Endometrium (tissue), 2 donors: ENCODE data around the gene CRYGN.

ENCODE experiments used
- FAIRE-seq: peaks from 2 replicates; lab custom pipeline; 2012; peaks lifted over from hg19 to GRCh38; lab: Jason Lieb, UNC
- donor health status: control.
- donor health status: control.

The CRYGN gene

DNA sequence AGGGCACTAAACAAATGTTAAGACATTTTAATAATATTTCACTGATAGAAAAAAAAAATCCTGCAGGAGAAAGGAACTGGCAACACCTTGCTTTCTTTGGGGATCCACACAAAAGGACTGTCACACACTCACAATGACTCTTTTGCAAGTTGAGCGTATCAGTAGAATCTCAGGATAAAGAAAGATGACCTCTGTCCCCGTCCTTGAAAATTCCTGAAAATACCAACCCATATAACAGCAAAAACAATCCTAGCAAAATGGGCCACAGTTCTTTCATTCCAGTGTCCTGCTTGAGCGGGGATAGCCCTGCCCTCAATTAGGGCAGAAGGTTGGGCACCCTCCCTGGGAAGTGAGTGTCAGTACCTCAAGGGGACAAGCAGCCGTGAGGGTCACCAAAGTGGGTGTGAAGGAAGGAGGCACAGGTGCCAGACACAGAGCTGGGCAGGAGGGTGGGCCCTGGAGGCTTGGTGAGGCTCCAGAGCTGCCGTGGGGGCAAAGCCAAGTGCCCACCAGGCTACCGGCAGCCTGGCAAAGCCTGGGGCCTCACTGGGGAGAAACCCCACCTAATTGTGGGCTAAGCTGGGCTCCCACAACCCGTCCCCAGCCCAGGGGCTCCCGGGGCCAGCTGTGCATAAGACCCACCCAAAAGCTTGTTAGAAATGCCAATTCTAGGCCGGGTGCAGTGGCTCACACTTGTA, 32.9 kb downstream of the CRYGN start:
- FAIRE-seq = no peak

DNA sequence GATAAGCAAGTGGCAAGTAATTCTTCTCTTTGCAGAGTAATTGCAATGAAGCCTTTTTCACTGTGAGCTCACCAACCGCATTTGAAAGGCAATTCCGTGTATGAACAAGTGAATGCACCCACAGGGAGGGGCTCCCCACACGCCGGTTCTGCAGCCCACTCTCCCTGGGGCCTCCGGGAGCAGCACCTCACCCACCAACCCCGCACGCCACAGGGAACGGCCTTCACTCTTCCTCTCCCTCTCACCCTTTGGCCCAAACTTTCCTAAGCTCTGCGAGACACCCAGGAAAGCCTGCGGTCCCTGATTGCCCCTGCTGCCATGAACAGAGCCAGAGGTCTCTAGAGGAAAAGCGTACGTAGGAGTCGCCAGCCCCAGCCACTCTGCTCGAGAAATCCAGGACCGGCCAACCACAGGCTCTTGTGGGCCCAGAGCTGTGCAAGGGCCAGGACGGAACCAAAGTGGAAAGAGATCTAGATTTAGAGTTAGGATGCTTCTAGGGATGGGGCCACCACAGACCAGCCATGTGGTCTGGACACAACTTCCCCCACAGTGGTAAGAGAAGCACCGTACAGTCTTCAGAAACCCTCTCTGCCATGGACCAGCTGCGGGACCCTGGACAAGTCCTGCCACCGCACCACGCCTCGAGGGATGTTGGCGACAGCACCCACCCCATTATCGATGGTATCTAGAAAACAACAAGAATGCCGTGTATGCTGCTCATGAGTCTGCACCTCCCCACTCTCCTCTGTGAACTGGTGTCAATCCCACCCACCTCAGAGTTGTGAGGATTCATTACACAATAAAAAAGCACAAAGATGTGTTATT, 33.7 kb downstream of the CRYGN start:
- FAIRE-seq = no peak

DNA sequence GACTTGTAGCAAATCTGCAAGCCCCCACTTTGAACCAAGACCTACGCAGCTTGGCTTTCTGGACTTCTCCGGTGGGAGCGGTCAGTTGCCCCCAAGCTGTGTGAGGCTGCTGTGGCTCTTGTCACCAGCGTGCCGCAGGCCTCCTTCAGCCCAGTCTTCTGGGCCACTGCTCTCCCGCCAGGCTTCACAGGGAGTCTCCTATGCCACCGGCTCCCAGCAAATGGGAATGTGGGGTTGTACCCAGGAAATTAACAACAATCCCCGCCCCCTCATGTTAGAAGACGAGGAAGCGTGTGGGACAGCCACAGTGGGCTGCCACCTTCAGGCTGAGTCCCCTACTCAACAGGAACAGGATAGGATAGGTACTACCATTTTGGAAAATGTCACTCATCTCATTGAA, 34.4 kb downstream of the CRYGN start:
- no peak for FAIRE-seq

DNA sequence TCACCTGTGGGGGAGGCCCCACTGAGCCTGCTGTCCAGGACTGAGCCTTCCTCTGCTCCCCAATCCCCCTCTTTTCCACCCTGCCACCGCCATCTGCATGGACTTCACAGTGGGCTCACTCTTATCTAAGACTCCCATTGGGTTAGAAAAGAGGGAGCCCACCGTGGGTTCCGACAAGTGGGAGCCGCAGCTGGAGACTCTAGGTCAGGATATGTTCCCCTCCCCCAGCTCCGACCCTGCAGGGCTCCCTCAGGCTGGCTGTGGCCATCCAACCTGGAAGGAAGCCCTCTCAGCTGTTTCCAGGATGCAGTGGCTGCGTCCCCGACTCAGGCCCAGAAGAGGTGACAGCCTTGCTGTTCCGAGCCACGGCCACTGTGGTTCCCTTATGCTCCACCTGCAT, 34.9 kb downstream of the CRYGN start:
- no peak for FAIRE-seq

DNA sequence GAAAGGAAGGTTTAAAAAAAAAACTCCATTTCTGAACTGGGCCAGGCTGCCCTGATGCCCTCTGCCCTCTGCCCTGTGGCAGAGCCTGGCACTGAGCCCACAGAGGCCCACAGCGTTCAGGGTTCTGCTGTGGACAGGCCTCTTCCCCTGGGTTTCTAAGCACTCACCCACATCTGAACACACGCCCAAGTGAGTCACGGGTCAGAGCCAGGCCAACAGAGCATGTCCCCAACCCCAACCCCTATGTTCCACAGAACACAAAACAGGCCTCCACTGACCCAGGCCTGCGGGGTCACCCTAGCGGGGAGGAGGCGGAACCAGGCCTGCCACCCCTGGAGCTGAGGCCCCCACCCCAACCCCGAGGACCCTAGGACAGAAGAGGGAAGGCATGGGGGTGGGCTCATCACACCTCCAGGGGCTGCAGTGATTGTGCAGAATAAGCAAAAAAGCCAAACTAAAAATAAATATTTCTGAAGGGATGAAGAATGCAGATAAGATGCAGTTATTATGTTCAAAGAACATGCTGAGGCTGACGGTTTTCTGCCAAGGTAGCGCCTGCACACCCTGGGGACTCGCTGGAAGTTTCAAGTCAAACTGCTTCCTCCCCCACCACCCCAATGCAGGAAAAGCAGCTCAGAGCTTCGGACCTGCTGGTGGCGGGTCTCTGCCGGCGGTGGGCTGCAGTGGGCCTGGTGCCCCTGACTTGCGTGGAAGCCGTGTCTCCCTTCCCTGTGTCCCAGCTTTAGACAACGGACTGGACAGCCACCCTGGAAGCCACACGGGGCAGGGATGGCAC, 35.5 kb downstream of the CRYGN start:
- FAIRE-seq = no peak

DNA sequence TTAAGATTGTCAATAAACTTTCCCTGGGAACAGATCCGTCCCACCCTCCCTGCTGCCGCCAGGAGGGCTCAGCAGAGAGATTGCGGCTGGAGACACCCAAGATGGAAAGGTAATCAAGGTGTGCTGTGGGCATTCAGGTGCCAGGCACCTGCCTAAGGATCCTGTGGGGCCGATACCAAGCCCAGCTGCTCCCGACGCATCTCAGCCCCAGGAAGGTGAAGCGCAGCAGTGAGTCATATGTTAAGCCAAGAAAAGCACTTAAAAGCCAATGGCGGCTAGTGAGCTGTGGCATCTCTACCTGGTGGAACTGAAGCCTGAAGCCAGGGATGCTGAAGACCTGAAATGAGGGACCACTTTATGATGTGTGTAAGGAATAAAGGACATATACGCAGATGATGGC, 36.2 kb downstream of the CRYGN start:
- FAIRE-seq = no peak

DNA sequence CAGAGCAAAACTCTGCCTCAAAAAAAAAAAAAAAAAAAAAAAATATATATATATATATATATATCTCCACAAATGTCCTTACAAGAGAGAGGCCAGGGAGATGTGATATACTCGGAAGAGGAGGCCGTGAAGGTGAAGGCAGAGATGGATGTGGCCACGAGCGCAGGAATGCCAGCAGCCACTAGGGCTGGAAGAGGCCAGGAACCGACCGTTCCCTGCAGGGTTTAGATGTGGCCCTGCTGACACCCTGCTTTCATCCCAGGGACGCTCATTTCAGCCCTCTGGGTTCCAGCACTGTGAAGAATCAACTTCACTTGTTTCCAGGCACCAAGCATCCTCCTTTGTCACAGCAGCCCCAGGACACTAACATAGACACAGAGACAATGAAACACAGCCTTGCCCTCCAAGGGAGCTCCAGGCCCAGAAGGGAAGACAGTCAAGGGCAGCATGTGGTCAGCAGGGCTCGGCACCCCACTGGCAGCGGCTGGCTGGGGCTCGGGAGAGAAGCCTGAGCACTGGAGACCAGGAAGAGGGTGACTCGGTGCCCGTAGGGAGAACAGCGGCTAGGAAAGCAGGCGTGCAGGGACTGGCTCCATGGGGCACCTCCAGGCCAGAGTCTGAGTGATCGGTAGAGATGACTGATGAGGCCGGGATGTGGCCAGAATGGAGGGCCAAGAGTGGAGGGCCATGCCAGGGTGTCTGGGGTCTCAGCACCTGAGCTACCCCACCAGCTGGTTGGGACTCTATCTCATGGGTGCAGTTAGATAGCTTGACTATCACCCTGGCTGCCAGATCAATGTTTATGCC, 37.7 kb downstream of the CRYGN start:
- no peak for FAIRE-seq

DNA sequence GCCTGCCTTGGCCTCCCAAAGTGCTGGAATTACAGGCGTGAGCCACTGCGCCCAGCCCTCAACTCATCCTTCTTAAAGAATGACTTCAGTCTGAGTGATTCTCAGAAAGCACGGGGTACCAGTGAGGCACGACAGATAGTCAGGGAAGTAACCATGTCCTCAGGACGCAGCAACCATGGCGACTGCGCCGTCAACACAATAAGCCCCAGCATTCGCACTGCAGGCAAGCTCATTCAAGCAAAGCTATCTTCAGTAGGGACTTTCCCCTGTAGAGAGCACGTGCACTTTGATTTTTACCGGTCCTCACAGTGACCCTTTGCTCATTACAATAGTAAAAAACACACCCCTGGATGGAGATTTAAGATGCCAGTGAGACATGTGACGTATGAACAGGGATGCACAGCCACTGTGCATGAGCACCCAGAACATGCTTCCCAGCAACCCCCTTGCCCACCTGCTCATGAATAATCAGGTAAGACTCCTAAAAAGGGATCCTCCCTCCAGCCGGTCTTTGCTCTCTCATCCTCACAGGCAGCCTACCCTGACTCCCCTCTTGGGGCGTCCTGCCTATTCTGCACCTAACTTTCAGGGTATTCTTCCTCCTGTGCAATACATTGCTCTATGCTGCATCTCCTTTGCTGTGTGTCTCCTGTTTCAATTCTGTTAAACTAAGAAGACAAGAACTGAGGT, 39.2 kb downstream of the CRYGN start:
- no peak for FAIRE-seq

DNA sequence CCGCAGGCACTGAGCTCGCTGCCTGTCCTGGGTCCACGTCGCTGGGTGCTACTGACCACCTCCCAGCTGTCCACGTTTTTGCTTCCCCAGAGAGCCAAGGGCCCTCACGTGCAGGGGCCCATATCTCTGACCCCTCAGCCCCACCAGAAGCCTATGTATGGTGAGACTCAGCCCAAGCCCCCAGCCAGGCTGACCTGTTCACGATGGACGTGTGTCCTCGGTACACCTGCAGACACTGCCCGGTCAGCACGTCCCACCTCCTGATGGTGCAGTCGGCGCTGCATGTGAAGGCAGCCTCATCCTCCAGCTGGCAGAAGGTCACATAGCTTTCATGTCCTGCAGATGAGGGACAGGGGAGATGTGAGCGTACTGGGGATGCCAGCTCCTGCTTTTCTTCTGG, 40.0 kb downstream of the CRYGN start:
- no peak for FAIRE-seq

DNA sequence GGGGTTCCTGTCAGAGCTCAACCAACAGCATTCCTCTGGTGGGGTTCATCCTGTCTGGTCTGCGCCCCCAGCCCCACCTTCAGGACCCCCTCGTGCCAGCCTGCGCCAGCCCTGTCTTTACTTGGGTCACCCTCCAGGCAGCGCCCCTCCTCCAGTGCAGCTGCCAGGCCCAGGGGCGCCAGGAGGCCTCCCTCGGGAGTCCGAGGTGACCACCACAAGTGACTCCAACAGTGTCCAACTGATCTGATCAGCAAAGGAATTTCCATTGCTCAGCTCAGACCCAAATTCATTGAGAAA, 40.7 kb downstream of the CRYGN start:
- FAIRE-seq = no peak

DNA sequence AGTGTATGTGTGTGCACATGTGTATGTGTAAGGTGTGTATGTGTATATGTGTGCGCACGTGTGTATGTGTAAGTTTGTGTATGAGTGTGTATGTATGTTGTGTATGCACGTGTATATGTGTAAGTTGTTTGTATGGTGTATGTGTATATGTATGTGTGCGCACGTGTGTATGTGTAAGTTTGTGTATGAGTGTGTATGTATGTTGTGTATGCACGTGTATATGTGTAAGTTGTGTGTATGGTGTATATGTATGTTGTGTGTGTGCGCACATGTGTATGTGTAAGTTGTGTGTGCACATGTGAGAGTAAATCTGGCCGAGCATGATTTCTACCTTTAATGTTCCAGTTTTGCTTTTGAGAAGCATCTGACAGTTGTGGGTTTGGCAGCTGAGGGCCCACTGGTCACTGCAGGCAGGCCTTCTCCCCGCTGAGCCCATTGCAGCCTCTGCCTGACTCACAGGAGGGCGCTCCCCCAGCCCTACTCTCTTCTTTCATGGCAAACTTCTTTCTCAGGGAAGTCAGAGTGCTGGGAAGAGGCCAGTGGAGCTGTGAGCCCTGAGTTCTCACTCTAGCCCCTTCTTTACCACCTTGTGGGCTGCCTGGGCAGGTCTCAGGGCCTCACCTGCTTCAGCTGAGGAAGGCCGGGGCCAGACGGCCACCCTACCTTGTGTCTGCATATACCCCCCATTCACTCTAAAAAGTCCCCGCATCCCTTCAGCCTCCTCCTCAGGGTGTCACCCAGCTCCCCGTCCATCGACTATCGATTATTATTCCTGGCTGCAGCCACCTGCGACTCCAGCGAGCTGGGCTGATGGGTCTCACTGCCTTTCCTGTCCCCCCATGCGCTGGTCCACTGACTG, 41.3 kb downstream of the CRYGN start:
- FAIRE-seq = no peak

DNA sequence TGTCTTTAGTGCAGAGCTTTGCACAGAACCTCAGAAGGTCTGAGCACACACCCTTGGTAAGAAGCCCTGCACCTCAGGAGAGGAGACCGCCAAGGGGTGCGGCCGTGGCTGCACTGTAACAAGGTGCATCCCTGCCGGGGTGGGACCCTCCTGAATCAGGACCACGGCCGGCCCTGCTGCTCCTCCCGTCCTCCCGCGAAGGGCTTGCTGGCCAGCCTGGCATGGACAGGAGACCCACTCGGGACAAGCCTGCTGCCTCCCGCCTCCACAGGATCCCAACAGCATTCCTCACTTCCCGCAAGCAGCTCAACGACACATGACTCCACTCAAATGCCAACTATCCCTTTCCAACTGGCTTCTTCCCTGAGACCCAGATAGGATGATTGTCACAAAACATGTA, 42.9 kb downstream of the CRYGN start:
- FAIRE-seq = no peak

DNA sequence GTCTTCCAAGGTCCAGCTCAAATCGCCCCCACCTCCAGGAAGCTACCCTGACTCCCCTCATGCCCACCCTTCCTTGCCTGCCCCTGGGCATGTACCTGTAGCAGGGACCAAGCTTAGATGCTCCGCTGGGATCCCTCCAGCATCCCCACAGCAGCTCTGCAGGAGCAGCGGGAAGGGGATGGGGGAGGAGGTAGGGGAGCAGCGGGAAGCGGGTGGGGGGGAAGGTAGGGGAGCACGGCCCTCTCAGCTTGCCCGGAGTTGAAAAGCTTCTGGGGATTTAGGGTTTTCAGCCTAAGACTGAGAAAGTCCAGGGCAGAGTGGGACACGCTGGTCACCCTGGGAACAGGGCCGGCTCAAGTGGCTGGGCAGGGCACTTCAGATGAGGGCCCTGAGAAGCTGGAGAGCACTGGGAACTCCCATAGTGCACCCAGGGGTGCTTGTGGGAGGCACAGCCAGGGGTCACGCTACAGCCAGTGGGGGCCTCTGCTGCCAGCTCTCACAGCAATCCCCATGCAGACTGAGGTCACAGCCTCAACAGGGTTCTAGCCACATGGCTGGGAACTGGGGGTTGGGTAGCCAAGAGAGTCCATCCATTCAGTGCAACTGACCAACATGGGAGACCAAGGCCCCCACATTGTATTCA, 43.5 kb downstream of the CRYGN start:
- no peak for FAIRE-seq

DNA sequence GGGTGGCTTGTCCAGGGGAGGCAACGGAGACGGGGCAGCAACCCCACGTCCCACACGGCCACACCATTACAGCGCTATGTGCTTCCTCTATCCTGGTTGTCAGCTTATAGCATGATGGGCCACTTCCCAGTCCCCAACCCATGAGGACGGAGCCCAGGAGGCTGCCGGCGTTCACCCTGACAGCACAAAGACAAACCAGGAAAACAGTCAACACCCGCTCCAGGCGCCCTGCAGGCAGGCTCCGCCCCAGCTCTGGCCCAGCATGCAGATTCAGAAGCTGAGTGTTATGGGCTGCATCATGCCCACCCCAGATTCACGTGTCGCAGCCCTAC, 44.9 kb downstream of the CRYGN start:
- FAIRE-seq = no peak

DNA sequence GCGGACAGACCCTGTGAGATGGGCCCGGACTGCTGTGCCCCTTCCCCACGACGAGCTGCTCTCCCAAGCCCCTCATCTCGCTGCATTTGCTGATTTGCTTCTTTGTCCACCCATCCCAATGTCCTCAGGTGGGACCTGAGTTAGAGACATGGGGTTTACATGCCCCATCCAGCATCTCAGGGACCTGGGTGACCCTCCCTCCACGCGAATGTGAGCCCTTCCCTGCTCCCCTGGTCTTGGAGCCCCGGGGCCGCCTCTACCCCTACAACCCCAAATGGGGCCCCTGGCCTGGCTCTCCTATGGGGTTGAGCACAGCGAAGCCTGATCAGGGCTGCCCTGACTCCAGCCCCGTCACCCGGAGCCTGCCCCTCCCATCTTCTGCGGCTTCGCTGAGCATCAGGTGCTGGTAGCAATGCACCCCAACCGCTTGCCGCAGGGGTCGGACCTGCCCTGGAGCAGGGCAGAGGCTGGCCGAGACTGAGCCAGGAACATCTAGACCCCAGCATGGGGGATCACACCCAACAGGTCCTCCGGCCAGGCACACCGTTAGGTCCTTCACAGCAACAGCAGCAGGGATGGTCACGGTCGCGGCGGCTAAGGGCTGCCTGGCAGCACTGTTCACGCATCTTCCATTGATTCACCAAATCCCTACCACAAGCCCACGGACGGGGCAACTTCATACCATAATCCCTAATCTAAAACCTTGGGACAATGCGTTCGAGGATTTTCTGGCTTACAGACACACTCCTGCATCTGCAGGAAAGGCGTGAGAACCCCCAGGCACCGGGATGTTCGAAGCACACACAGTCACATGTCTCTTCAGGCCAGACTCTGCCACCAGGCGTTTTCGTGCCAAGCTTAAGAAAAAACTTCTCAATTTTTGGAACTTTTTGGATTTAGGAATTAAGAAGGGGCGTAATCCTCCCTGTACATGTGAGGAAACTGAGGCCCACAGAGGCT, 45.6 kb downstream of the CRYGN start:
- no peak for FAIRE-seq

DNA sequence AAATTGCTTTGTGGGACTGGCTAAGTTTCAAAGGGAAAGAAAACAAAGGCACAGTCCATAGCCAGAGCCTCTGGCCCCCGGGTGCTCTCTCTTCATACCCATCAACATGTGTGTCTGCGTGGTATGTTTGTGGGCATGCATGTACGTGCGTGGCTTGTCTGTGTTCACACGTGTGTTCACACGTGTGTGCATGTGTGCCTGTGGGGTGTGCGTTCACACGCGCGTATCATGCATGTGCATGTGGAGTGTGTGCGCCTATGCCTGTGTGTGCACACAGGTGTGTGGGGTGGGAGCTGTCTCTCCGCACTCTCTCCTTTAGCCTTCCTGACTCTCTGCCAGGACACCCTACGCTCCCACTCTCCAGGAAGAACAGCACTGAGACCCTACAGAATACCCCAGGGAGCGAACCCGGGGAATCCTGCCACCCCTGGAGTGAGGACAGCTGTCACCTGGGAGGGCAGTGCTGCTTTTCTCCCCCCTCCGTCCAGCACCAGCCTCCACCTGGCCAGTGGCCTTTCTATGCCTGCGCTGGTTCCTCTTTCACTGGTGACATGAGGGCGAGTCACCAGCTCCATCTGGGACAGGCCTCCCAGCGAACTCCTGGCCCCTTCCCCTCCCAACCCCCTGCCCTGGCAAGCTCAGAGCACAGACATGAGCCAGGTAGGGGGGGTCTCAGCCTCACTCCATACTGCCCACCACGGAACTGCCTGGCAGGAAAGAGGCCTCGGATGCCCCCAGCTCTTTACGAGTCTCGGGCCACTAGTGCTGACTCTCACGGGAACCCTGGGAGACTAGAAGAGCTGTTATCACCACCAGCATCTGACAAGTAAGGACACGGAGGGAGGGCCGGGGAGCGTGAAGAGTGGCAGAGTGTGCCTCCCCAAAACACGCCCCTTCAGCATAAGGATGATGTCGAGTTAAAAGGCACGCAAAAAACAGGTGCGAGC, 46.6 kb downstream of the CRYGN start:
- no peak for FAIRE-seq

DNA sequence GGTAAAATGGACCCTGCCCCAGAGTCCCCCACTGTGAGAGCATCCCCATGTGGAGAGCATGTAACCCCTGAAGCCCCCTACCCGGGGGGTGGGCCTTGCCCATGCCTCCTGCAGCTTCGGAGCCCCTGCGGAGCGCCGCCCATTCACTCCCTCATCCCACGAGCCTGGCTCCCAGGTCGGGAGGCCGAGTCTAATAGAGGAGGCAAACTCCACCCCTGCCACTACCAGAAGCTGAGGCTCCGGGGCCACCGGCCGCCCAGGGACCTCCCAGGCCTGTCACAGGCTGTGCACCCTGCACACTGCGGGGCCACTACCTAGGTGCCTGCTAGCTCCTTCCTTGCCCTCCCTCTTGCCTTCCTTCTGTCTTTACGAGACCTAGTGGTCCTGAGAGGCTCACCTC, 47.5 kb downstream of the CRYGN start:
- no peak for FAIRE-seq

DNA sequence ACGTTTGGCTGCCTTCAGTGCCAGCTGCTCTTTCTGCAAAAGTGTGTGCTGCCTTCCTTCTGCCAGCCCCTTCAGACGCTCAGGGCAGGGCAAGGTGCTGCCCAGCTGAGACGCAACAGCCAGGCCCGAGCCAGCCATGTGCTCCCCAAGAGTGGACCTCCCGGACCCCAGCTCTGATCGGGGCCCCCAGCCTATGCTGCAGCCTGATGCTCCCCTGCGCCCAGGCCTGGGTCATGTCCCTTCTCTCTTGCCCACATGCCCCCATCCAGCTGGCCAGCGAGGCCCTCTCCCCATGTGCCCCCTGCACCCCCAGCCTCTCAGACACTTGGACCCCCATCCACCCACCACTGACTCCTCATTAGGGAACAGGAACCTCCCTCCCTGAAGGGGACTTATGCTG, 47.9 kb downstream of the CRYGN start:
- no peak for FAIRE-seq
